WTC11 (cell line): Measurements from ENCODE around the gene LYSMD1. TPM values are rescaled to one million over a fixed set of nuclear protein-coding genes. Genes with fewer than 3 reads are reported as not detected.

Experiments used
- ATAC-seq: fragments of 200-7000 bp; cut with Tn5 transposase; 2 replicates; pipeline ENCODE4 v1.10.0; 2021; ENCODE audit warnings: mild to moderate bottlenecking, moderate library complexity
- CTCF ChIA-PET: fragments of 300-600 bp; sonication (Branson Sonifier 250); formaldehyde crosslinking; loops from one replicate; lab custom pipeline; 2021; ENCODE audit warnings: antibody characterized with exemption; lab: Charles Lee
- POLR2A ChIA-PET: fragments of 350-600 bp; sonication (Branson Sonifier 250); formaldehyde crosslinking; loops from one replicate; lab custom pipeline; 2021; ENCODE audit warnings: antibody characterized with exemption; lab: Charles Lee
- DNase-seq: peaks from one replicate; pipeline ENCODE4 v3.0.0; 2021; ENCODE audit warnings: low spot score
- H3K27ac Mint-ChIP-seq: 2 replicates; pipeline ENCODE4 v1.8.0; 2021; ENCODE audit warnings: mixed read lengths
- H3K27me3 Mint-ChIP-seq: 2 replicates; pipeline ENCODE4 v1.8.0; 2021; ENCODE audit warnings: low read depth, mild to moderate bottlenecking, moderate library complexity, mixed read lengths
- H3K36me3 Mint-ChIP-seq: 2 replicates; pipeline ENCODE4 v1.8.0; 2021; ENCODE audit warnings: mixed read lengths
- H3K4me1 Mint-ChIP-seq: 2 replicates; pipeline ENCODE4 v1.8.0; 2022; ENCODE audit warnings: mixed read lengths
- H3K4me3 Mint-ChIP-seq: 2 replicates; pipeline ENCODE4 v1.8.0; 2021; ENCODE audit warnings: mild to moderate bottlenecking, moderate library complexity, mixed read lengths
- H3K9me3 Mint-ChIP-seq: 2 replicates; pipeline ENCODE4 v1.8.0; 2021; ENCODE audit warnings: mixed read lengths
- ATF1 ChIP-seq: sonication (generic); formaldehyde crosslinking; IDR thresholded peaks from 2 replicates; pipeline ENCODE4 v1.8.1; 2023; ENCODE audit warnings: mild to moderate bottlenecking, moderate library complexity, missing genetic modification reagents
- FOXJ3 ChIP-seq: sonication (generic); formaldehyde crosslinking; IDR thresholded peaks from 2 replicates; pipeline ENCODE4 v1.9.0; 2021; ENCODE audit warnings: missing genetic modification reagents, mild to moderate bottlenecking, borderline replicate concordance
- GTF2I ChIP-seq: fragments of 250-450 bp; sonication (Bioruptor Pico); conservative IDR thresholded peaks from 2 replicates; pipeline ENCODE4 v1.4.0; 2021; ENCODE audit warnings: mild to moderate bottlenecking
- JAZF1 ChIP-seq: fragments of 250-450 bp; sonication (Bioruptor Pico); IDR thresholded peaks from 2 replicates; pipeline ENCODE4 v1.9.0; 2021; ENCODE audit warnings: moderate library complexity, mild to moderate bottlenecking, inconsistent platforms
- JUN ChIP-seq: sonication (generic); formaldehyde crosslinking; IDR thresholded peaks from 2 replicates; pipeline ENCODE4 v1.8.0; 2023; ENCODE audit warnings: mild to moderate bottlenecking, missing genetic modification reagents
- MXD4 ChIP-seq: fragments of 250-450 bp; sonication (Bioruptor Pico); IDR thresholded peaks from 2 replicates; pipeline ENCODE4 v1.8.0; 2021; ENCODE audit warnings: mild to moderate bottlenecking, moderate library complexity, borderline replicate concordance
- NFE2L1 ChIP-seq: sonication (generic); formaldehyde crosslinking; IDR thresholded peaks from 2 replicates; pipeline ENCODE4 v1.8.1; 2023; ENCODE audit warnings: missing genetic modification reagents
- NFYB ChIP-seq: sonication (generic); formaldehyde crosslinking; conservative IDR thresholded peaks from 2 replicates; pipeline ENCODE4 v1.8.0; 2022; ENCODE audit warnings: low read depth, missing genetic modification reagents
- NR1H2 ChIP-seq: sonication (generic); formaldehyde crosslinking; IDR thresholded peaks from 2 replicates; pipeline ENCODE4 v1.9.0; 2021; ENCODE audit warnings: mild to moderate bottlenecking, moderate library complexity, missing genetic modification reagents
- NR2C2 ChIP-seq: sonication (generic); formaldehyde crosslinking; IDR thresholded peaks from 2 replicates; pipeline ENCODE4 v1.8.0; 2022; ENCODE audit warnings: mild to moderate bottlenecking, missing genetic modification reagents
- OVOL2 ChIP-seq: fragments of 250-450 bp; sonication (Bioruptor Pico); IDR thresholded peaks from 2 replicates; pipeline ENCODE4 v1.9.0; 2021; ENCODE audit warnings: mild to moderate bottlenecking, borderline replicate concordance
- ZNF121 ChIP-seq: sonication (generic); formaldehyde crosslinking; IDR thresholded peaks from 2 replicates; pipeline ENCODE4 v1.8.0; 2023; ENCODE audit warnings: missing genetic modification reagents
- ZNF219 ChIP-seq: sonication (generic); formaldehyde crosslinking; IDR thresholded peaks from 2 replicates; pipeline ENCODE4 v1.8.0; 2023; ENCODE audit warnings: missing genetic modification reagents, mild to moderate bottlenecking, borderline replicate concordance
- ZNF317 ChIP-seq: sonication (generic); formaldehyde crosslinking; IDR thresholded peaks from 2 replicates; pipeline ENCODE4 v1.8.1; 2023; ENCODE audit warnings: low read depth, mild to moderate bottlenecking, moderate library complexity, missing genetic modification reagents, borderline replicate concordance
- ZNF671 ChIP-seq: fragments of 250-450 bp; sonication (Bioruptor Pico); IDR thresholded peaks from 2 replicates; pipeline ENCODE4 v1.8.0; 2021; ENCODE audit warnings: mild to moderate bottlenecking
- total RNA-seq: library from RNA; stranded (reverse); gene quantifications from 3 replicates; pipeline ENCODE4 v1.2.3, GENCODE V29; 2021
- TF ChIP-seq, protein P1 (sequence below): sonication (generic); formaldehyde crosslinking; IDR thresholded peaks from 2 replicates; pipeline ENCODE4 v1.8.1; 2022; ENCODE audit warnings: missing genetic modification reagents, borderline replicate concordance
- TF ChIP-seq, protein P2 (sequence below): fragments of 250-450 bp; sonication (Bioruptor Pico); IDR thresholded peaks from 2 replicates; pipeline ENCODE4 v1.9.0; 2021; ENCODE audit warnings: moderate library complexity, mild to moderate bottlenecking, inconsistent platforms, borderline replicate concordance
- TF ChIP-seq, protein P3 (sequence below): sonication (generic); formaldehyde crosslinking; IDR thresholded peaks from 2 replicates; pipeline ENCODE4 v1.8.0; 2023; ENCODE audit warnings: mild to moderate bottlenecking, missing genetic modification reagents
- TF ChIP-seq, protein P4 (sequence below): fragments of 200-600 bp; IDR thresholded peaks from 2 replicates; pipeline ENCODE4 v1.8.0; 2022; ENCODE audit warnings: antibody characterized with exemption
- TF ChIP-seq, protein P5 (sequence below): sonication (generic); formaldehyde crosslinking; IDR thresholded peaks from 2 replicates; pipeline ENCODE4 v1.8.0; 2022; ENCODE audit warnings: mild to moderate bottlenecking, missing genetic modification reagents
- TF ChIP-seq, protein P6 (sequence below): sonication (generic); formaldehyde crosslinking; IDR thresholded peaks from 2 replicates; pipeline ENCODE4 v1.8.0; 2022; ENCODE audit warnings: mild to moderate bottlenecking, missing genetic modification reagents
- TF ChIP-seq, protein P7 (sequence below): fragments of 250-450 bp; sonication (Bioruptor Pico); IDR thresholded peaks from 2 replicates; pipeline ENCODE4 v1.9.0; 2021; ENCODE audit warnings: mild to moderate bottlenecking
- TF ChIP-seq, protein P8 (sequence below): sonication (generic); formaldehyde crosslinking; IDR thresholded peaks from 2 replicates; pipeline ENCODE4 v1.8.1; 2023; ENCODE audit warnings: mild to moderate bottlenecking, missing genetic modification reagents, moderate library complexity

LYSMD1 gene
- total RNA-seq, 1 experiment from 2014 or later = 7.8 TPM

DNA sequence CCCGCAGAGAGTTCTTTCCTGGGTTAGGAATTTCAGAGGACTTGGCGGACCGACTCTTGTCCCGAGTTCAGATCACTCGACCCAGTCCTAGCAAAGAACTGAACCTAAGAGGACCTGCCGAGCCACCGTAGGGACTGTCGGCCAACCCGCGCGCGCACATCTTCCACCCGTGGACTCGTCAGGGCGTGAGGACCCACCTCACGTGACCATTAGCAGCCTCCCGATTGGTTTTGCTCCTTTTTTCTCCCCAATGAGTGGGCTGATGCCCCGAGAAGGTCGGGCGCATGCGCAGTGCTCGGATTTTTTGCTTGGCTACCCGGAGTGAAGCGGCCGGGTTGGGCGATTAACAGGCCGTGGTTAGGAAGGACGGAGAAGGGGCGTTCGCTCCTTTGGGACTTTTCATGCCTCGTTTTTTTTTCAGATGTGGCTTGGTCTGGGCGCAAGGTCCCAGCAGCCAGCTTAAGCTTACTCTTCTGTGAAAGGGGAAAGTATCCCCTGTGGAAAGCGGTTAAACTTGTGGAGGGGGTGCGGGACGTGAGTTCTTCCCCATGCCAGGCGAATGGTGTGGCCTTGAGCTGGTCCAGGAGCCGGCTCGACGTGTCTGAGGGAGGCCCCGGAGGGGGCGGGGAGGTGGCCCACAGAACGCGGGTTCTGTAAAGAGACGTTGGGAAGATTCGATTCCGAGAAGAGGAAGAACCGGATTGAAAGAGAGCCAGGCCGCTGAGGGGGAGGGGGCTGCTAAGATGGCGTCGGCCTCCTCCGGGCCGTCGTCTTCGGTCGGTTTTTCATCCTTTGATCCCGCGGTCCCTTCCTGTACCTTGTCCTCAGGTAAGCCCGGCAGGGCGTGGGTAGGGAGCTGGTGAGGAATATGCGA lies 32.8 kb upstream of the LYSMD1 start, which contains the start of gene PIP5K1A:
Gene PIP5K1A (plus strand): TSS at position 299 of the 874 bp plus-strand sequence. CDS start 445 bp downstream, at position 744.
- H3K36me3 Mint-ChIP-seq = peaks cover 16% of the 10 kb centered on the region
- H3K27me3 Mint-ChIP-seq = no peaks in the 10 kb centered on the region; the same call in 1 of the 2 replicates
- ATAC-seq = peak; percentile 79
- peak; percentile 98 for DNase-seq
- H3K9me3 Mint-ChIP-seq = no peaks in the 10 kb centered on the region
- peak within 1 kb of the TSS; percentile 99 for H3K4me3 Mint-ChIP-seq
- CTCF ChIA-PET = interaction anchor here (0.5 to 1.0 kb wide), 3 partner anchors 10 to 99 kb away, joined by 3 to 5 read pairs (median 3); no protein-coding TSS in a partner anchor
- POLR2A ChIA-PET = interaction anchor here (0.6 to 1.3 kb wide), 5 partner anchors 9 to 1311 kb away, joined by 3 to 6 read pairs (median 3); partner anchors contain the start of genes LYSMD1, VPS72 and ZNF687
- peaks cover 25% of the 10 kb centered on the region for H3K4me1 Mint-ChIP-seq
- H3K27ac Mint-ChIP-seq = peak within 1 kb of the TSS; percentile 99
- TF ChIP-seq, protein P1, sequence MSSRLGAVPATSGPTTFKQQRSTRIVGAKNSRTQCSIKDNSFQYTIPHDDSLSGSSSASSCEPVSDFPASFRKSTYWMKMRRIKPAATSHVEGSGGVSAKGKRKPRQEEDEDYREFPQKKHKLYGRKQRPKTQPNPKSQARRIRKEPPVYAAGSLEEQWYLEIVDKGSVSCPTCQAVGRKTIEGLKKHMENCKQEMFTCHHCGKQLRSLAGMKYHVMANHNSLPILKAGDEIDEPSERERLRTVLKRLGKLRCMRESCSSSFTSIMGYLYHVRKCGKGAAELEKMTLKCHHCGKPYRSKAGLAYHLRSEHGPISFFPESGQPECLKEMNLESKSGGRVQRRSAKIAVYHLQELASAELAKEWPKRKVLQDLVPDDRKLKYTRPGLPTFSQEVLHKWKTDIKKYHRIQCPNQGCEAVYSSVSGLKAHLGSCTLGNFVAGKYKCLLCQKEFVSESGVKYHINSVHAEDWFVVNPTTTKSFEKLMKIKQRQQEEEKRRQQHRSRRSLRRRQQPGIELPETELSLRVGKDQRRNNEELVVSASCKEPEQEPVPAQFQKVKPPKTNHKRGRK (CRISPR knock-in tag) = no peak
- TF ChIP-seq, protein P2, sequence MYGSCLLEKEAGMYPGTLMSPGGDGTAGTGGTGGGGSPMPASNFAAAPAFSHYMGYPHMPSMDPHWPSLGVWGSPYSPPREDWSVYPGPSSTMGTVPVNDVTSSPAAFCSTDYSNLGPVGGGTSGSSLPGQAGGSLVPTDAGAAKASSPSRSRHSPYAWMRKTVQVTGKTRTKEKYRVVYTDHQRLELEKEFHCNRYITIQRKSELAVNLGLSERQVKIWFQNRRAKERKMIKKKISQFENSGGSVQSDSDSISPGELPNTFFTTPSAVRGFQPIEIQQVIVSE (CRISPR knock-in tag) = no peak
- TF ChIP-seq, protein P3, sequence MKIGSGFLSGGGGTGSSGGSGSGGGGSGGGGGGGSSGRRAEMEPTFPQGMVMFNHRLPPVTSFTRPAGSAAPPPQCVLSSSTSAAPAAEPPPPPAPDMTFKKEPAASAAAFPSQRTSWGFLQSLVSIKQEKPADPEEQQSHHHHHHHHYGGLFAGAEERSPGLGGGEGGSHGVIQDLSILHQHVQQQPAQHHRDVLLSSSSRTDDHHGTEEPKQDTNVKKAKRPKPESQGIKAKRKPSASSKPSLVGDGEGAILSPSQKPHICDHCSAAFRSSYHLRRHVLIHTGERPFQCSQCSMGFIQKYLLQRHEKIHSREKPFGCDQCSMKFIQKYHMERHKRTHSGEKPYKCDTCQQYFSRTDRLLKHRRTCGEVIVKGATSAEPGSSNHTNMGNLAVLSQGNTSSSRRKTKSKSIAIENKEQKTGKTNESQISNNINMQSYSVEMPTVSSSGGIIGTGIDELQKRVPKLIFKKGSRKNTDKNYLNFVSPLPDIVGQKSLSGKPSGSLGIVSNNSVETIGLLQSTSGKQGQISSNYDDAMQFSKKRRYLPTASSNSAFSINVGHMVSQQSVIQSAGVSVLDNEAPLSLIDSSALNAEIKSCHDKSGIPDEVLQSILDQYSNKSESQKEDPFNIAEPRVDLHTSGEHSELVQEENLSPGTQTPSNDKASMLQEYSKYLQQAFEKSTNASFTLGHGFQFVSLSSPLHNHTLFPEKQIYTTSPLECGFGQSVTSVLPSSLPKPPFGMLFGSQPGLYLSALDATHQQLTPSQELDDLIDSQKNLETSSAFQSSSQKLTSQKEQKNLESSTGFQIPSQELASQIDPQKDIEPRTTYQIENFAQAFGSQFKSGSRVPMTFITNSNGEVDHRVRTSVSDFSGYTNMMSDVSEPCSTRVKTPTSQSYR (CRISPR knock-in tag) = peak; percentile 45; the same call in 1 of the 2 replicates
- TF ChIP-seq NR2C2 (CRISPR knock-in tag) = no peak
- TF ChIP-seq, protein P4, sequence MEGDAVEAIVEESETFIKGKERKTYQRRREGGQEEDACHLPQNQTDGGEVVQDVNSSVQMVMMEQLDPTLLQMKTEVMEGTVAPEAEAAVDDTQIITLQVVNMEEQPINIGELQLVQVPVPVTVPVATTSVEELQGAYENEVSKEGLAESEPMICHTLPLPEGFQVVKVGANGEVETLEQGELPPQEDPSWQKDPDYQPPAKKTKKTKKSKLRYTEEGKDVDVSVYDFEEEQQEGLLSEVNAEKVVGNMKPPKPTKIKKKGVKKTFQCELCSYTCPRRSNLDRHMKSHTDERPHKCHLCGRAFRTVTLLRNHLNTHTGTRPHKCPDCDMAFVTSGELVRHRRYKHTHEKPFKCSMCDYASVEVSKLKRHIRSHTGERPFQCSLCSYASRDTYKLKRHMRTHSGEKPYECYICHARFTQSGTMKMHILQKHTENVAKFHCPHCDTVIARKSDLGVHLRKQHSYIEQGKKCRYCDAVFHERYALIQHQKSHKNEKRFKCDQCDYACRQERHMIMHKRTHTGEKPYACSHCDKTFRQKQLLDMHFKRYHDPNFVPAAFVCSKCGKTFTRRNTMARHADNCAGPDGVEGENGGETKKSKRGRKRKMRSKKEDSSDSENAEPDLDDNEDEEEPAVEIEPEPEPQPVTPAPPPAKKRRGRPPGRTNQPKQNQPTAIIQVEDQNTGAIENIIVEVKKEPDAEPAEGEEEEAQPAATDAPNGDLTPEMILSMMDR = no peak
- TF ChIP-seq, protein P5, sequence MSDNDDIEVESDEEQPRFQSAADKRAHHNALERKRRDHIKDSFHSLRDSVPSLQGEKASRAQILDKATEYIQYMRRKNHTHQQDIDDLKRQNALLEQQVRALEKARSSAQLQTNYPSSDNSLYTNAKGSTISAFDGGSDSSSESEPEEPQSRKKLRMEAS (CRISPR knock-in tag) = peak; percentile 64; the same call in 1 of the 2 replicates
- TF ChIP-seq, protein P6, sequence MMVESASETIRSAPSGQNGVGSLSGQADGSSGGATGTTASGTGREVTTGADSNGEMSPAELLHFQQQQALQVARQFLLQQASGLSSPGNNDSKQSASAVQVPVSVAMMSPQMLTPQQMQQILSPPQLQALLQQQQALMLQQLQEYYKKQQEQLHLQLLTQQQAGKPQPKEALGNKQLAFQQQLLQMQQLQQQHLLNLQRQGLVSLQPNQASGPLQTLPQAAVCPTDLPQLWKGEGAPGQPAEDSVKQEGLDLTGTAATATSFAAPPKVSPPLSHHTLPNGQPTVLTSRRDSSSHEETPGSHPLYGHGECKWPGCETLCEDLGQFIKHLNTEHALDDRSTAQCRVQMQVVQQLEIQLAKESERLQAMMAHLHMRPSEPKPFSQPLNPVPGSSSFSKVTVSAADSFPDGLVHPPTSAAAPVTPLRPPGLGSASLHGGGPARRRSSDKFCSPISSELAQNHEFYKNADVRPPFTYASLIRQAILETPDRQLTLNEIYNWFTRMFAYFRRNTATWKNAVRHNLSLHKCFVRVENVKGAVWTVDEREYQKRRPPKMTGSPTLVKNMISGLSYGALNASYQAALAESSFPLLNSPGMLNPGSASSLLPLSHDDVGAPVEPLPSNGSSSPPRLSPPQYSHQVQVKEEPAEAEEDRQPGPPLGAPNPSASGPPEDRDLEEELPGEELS = no peak
- TF ChIP-seq JUN (CRISPR knock-in tag) = no peak
- TF ChIP-seq ATF1 (CRISPR knock-in tag) = no peak
- no peak for TF ChIP-seq ZNF121 (CRISPR knock-in tag)
- no peak for TF ChIP-seq MXD4 (CRISPR knock-in tag)
- peak; percentile 62 for TF ChIP-seq NFYB (CRISPR knock-in tag)
- 0 out of 2 replicates have a peak, but pooled peaks have one; percentile 25 for TF ChIP-seq NR1H2 (CRISPR knock-in tag)
- no peak for TF ChIP-seq ZNF317 (CRISPR knock-in tag)
- no peak for TF ChIP-seq OVOL2 (CRISPR knock-in tag)
- no peak for TF ChIP-seq JAZF1
- 0 out of 2 replicates have a peak, but pooled peaks have one; percentile 31 for TF ChIP-seq FOXJ3 (CRISPR knock-in tag)
- TF ChIP-seq ZNF671 (CRISPR knock-in tag) = no peak
- TF ChIP-seq, protein P7, sequence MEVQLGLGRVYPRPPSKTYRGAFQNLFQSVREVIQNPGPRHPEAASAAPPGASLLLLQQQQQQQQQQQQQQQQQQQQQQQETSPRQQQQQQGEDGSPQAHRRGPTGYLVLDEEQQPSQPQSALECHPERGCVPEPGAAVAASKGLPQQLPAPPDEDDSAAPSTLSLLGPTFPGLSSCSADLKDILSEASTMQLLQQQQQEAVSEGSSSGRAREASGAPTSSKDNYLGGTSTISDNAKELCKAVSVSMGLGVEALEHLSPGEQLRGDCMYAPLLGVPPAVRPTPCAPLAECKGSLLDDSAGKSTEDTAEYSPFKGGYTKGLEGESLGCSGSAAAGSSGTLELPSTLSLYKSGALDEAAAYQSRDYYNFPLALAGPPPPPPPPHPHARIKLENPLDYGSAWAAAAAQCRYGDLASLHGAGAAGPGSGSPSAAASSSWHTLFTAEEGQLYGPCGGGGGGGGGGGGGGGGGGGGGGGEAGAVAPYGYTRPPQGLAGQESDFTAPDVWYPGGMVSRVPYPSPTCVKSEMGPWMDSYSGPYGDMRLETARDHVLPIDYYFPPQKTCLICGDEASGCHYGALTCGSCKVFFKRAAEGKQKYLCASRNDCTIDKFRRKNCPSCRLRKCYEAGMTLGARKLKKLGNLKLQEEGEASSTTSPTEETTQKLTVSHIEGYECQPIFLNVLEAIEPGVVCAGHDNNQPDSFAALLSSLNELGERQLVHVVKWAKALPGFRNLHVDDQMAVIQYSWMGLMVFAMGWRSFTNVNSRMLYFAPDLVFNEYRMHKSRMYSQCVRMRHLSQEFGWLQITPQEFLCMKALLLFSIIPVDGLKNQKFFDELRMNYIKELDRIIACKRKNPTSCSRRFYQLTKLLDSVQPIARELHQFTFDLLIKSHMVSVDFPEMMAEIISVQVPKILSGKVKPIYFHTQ (CRISPR knock-in tag) = no peak
- TF ChIP-seq, protein P8, sequence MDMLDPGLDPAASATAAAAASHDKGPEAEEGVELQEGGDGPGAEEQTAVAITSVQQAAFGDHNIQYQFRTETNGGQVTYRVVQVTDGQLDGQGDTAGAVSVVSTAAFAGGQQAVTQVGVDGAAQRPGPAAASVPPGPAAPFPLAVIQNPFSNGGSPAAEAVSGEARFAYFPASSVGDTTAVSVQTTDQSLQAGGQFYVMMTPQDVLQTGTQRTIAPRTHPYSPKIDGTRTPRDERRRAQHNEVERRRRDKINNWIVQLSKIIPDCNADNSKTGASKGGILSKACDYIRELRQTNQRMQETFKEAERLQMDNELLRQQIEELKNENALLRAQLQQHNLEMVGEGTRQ (CRISPR knock-in tag) = peak; percentile 99
- no peak for TF ChIP-seq NFE2L1 (CRISPR knock-in tag)
- no peak for TF ChIP-seq ZNF219 (CRISPR knock-in tag)
- no peak for TF ChIP-seq GTF2I (CRISPR knock-in tag)
